Neural crest cell (in vitro differentiated cells): ENCODE measurements around the gene OR8K1. TPM values are rescaled to one million over a fixed set of nuclear protein-coding genes. Genes with fewer than 3 reads are reported as not detected.

Experiments used
- DNase-seq: peaks from one replicate; pipeline ENCODE4 v3.0.0; 2021; ENCODE audit warnings: low read depth, mixed read lengths, low spot score
- H3K27ac Mint-ChIP-seq: one replicate; pipeline ENCODE4 v1.8.0; 2021; ENCODE audit warnings: mild to moderate bottlenecking, mixed read lengths; ENCODE audit not compliant: unreplicated experiment
- H3K27me3 Mint-ChIP-seq: 2 replicates; pipeline ENCODE4 v1.8.0; 2021; ENCODE audit warnings: low read depth, mild to moderate bottlenecking, mixed read lengths
- H3K36me3 Mint-ChIP-seq: 2 replicates; pipeline ENCODE4 v1.8.0; 2021; ENCODE audit warnings: low read depth, mild to moderate bottlenecking, mixed read lengths
- H3K4me1 Mint-ChIP-seq: 2 replicates; pipeline ENCODE4 v1.8.0; 2021; ENCODE audit warnings: mixed read lengths
- H3K4me3 Mint-ChIP-seq: one replicate; pipeline ENCODE4 v1.8.0; 2021; ENCODE audit warnings: mild to moderate bottlenecking, mixed read lengths
- H3K9me3 Mint-ChIP-seq: 2 replicates; pipeline ENCODE4 v1.8.0; 2021; ENCODE audit warnings: mixed read lengths
- total RNA-seq: library from RNA; stranded (reverse); gene quantifications from 2 replicates; pipeline ENCODE4 v1.2.1, GENCODE V29; 2021
- TF ChIP-seq, protein P1 (sequence below): fragments of 200-600 bp; sonication (generic); conservative IDR thresholded peaks from 2 replicates; pipeline ENCODE4 v1.5.0; 2021; ENCODE audit warnings: antibody characterized with exemption, mild to moderate bottlenecking

The OR8K1 gene
- total RNA-seq, 1 donor from 2014 or later, result not detected

DNA sequence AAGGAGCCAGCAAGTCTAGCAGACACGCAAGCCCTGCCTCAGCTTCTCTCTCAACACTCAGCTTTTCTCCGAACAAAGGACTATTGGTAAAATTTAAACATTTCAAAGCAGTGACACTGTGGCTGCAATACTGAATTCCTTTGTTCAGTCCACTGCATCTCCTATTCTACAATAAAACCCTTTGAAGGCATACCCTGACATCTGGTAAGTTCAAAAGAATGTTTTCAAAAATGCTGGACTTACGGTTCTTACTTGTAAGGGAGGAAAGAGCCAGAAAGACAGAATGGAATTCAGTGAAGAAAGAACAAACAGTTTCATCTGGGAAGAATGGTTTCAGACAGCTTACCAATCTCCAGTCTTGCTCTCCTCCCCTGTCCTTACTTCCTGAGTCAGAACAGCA, 12.7 kb upstream of the OR8K1 start:
- Mint-ChIP-seq H3K27me3 (no peaks in the 10 kb centered on the region), H3K36me3 (no peaks in the 10 kb centered on the region)

DNA sequence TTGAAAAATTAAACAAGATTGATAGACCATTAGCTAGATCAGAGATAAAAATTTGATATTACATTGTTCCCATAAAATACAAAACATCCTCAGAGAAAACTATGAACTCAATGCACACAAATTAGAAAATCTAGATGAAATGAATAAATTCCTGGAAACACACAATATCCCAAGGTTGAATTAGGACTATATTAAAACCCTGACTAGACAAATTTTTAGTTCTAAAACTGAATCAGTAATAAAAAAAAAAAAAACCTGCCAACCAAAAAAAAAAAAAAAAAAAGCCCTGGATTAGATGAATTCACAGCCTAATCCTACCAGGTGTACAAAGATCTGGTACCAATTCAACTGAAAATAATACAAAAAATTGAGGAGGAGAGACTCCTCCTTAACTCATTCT, 5.5 kb upstream of the OR8K1 start:
- no peaks in the 10 kb centered on the region for H3K36me3 Mint-ChIP-seq
- no peak overlapping the region for H3K27ac Mint-ChIP-seq
- H3K27me3 Mint-ChIP-seq, result no peaks in the 10 kb centered on the region
- H3K4me1 Mint-ChIP-seq, result no peaks in the 10 kb centered on the region
- DNase-seq, result no peak
- peaks cover 9% of the 10 kb centered on the region for H3K9me3 Mint-ChIP-seq
- no peak overlapping the region for H3K4me3 Mint-ChIP-seq
- TF ChIP-seq, protein P1, sequence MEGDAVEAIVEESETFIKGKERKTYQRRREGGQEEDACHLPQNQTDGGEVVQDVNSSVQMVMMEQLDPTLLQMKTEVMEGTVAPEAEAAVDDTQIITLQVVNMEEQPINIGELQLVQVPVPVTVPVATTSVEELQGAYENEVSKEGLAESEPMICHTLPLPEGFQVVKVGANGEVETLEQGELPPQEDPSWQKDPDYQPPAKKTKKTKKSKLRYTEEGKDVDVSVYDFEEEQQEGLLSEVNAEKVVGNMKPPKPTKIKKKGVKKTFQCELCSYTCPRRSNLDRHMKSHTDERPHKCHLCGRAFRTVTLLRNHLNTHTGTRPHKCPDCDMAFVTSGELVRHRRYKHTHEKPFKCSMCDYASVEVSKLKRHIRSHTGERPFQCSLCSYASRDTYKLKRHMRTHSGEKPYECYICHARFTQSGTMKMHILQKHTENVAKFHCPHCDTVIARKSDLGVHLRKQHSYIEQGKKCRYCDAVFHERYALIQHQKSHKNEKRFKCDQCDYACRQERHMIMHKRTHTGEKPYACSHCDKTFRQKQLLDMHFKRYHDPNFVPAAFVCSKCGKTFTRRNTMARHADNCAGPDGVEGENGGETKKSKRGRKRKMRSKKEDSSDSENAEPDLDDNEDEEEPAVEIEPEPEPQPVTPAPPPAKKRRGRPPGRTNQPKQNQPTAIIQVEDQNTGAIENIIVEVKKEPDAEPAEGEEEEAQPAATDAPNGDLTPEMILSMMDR, result no peak

More for the DNA sequence above, 12.7 kb upstream of the OR8K1 start:
- TF ChIP-seq, protein P1, result no peak
- peaks cover 14% of the 10 kb centered on the region for H3K4me1 Mint-ChIP-seq
- DNase-seq, result no peak
- peak overlapping the region; percentile 70 for H3K27ac Mint-ChIP-seq
- no peak overlapping the region for H3K4me3 Mint-ChIP-seq
- no peaks in the 10 kb centered on the region for H3K9me3 Mint-ChIP-seq

DNA sequence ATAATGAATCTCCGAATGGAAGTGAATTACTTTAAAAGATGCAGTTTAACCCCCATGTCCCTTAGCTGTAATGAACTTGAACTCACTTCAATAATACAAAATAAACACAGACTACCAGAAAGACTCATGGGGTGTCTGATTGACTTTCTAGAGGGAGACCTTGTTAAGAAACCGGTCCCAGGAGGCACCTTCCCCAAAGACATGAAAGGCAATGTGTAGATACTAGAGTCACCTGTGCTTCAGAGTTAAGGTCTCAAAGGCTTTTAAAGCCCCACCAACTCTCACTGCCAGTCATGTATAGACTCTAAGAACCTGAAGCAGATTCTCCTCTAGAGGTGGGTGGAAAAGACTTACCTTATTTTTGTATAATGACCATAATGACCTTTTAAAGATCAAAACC, 8.2 kb downstream of the OR8K1 start, which contains the start of gene OR8J1:
OR8J1 (plus strand) TSS at position 301 of the 400 bp plus-strand sequence. CDS start 5,956 bp downstream, outside the sequence.
- Mint-ChIP-seq H3K27me3 (no peaks in the 10 kb centered on the region), H3K4me1 (no peaks in the 10 kb centered on the region), H3K36me3 (no peaks in the 10 kb centered on the region), H3K4me3 (no peak within 1 kb of the TSS), H3K27ac (no peak within 1 kb of the TSS), H3K9me3 (no peaks in the 10 kb centered on the region)
- TF ChIP-seq, protein P1, result no peak
- no peak for DNase-seq

DNA sequence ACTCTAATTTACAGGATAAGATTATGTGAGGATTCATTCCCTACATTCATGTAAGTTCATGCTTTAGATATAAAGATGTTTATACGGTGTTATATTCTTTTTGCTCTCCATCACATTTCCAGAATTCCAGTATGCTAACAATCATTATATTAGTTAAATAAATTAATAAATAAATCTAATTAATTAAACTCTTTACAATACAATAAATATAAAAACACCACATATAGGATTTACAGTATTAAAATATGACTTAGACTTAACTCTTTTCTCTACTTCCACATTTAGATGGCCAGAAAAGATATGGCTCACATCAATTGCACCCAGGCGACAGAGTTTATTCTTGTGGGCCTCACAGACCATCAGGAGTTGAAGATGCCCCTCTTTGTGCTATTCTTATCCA, 29.5 kb downstream of the OR8K1 start, which contains the start of gene OR8U1:
OR8U1 (plus strand) TSS at position 301 of the 400 bp plus-strand sequence; CDS start at position 301, 0 bp downstream.
- TF ChIP-seq, protein P1, result no peak
- H3K4me3 Mint-ChIP-seq, result no peak within 1 kb of the TSS
- H3K27ac Mint-ChIP-seq, result no peak within 1 kb of the TSS
- H3K27me3 Mint-ChIP-seq, result no peaks in the 10 kb centered on the region
- DNase-seq, result no peak
- H3K36me3 Mint-ChIP-seq, result no peaks in the 10 kb centered on the region
- no peaks in the 10 kb centered on the region for H3K4me1 Mint-ChIP-seq
- no peaks in the 10 kb centered on the region for H3K9me3 Mint-ChIP-seq

DNA sequence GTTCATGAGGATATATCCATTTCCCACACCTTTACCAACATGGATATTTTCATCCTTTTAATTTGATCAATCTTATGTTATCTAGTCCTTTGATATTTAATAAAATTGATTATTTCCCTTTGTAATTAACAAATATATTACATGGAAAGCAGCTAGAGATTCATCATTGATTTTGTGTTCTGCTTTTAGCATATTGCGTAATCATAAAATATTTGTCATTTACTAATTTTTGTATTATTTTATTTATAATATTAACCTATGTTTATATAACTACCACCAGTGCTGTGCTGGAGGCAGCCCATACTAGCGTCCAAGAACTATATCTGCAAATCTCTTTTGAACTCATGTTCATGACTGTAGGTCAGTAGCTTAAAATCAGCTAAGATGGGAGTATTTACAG, 34.3 kb downstream of the OR8K1 start:
- Mint-ChIP-seq H3K27me3 (no peaks in the 10 kb centered on the region), H3K9me3 (no peaks in the 10 kb centered on the region), H3K27ac (no peak overlapping the region), H3K4me1 (no peaks in the 10 kb centered on the region), H3K4me3 (no peak overlapping the region), H3K36me3 (no peaks in the 10 kb centered on the region)
- no peak for DNase-seq
- TF ChIP-seq, protein P1, result no peak
